Endothelial cell of umbilical vein (primary cell): ENCODE results near the gene TMCC2. TPM values are rescaled to one million over a fixed set of nuclear protein-coding genes. Genes with fewer than 3 reads are reported as not detected.

Experiments used
- BruUV-seq: library from RNA; stranded (reverse); fragments of 400-500 nt; replicated peaks from 2 replicates; lab custom pipeline; 2021; lab: Mats Ljungman, UMichigan
- CTCF ChIA-PET: fragments of 300-600, 350-600 bp; sonication (Branson Sonifier 250); formaldehyde crosslinking; loops from one replicate; lab custom pipeline; 2021; ENCODE audit warnings: antibody characterized with exemption, inconsistent platforms; lab: Charles Lee
- POLR2A ChIA-PET: fragments of 300-600, 350-600 bp; sonication (Branson Sonifier 250); formaldehyde crosslinking; loops from one replicate; lab custom pipeline; 2021; ENCODE audit warnings: antibody characterized with exemption, inconsistent platforms; lab: Charles Lee
- DNase-seq: peaks from one replicate; pipeline ENCODE4 v3.0.0-alpha.2; 2011; ENCODE audit warnings: low read depth, low spot score
- FAIRE-seq: peaks from 2 replicates; lab custom pipeline; 2011; peaks lifted over from hg19 to GRCh38; lab: Jason Lieb, UNC
- H2AFZ ChIP-seq: 2 replicates; pipeline ENCODE4 v1.6.0; 2012; ENCODE audit warnings: low read depth, low read length, control low read depth, inconsistent platforms
- H3K27ac ChIP-seq: 2 replicates; pipeline ENCODE4 v1.5.1; 2011; ENCODE audit warnings: low read depth, mild to moderate bottlenecking, control low read depth, low read length, moderate library complexity; ENCODE audit not compliant: insufficient read depth
- H3K27me3 ChIP-seq, 2 experiments: 2 replicates each; pipeline versions ENCODE4 v1.6.0 to v1.6.1; 2011; ENCODE audit warnings: low read length in 2 of 2, mixed read lengths in 1 of 2; ENCODE audit not compliant: control insufficient read depth in 2 of 2, insufficient read depth in 2 of 2
- H3K36me3 ChIP-seq, 2 experiments: 2 replicates in 1 of 2; 3 replicates in 1 of 2; pipeline ENCODE4 v1.5.1; 2011; ENCODE audit warnings: low read length in 2 of 2, mild to moderate bottlenecking in 1 of 2, moderate library complexity in 1 of 2; ENCODE audit not compliant: control insufficient read depth in 2 of 2, insufficient read depth in 2 of 2; ENCODE audit errors: extremely low read depth in 1 of 2
- H3K4me1 ChIP-seq: 3 replicates; pipeline ENCODE4 v1.5.1; 2011; ENCODE audit warnings: mild to moderate bottlenecking, low read length; ENCODE audit not compliant: control insufficient read depth, insufficient read depth; ENCODE audit errors: extremely low read depth
- H3K4me2 ChIP-seq: 2 replicates; pipeline ENCODE4 v1.6.1; 2011; ENCODE audit warnings: low read length, control low read depth, mixed read lengths; ENCODE audit not compliant: insufficient read depth
- H3K4me3 ChIP-seq, 3 experiments: fragments of 200-600 bp in 1 of 3; sonication (generic), shearing (Covaris generic) in 1 of 3; replicated peaks in 1 of 3; 2 replicates each; pipeline ENCODE4 v1.5.1; 2011 to 2016; ENCODE audit warnings: control low read depth in 3 of 3, low read length in 3 of 3, mild to moderate bottlenecking in 2 of 3, inconsistent platforms in 1 of 3, low read depth in 1 of 3, moderate library complexity in 1 of 3; ENCODE audit not compliant: insufficient read depth in 1 of 3
- H3K79me2 ChIP-seq: 2 replicates; pipeline ENCODE4 v1.6.0; 2012; ENCODE audit warnings: low read length, inconsistent platforms; ENCODE audit not compliant: control insufficient read depth, insufficient read depth
- H3K9ac ChIP-seq: replicated peaks from 2 replicates; pipeline ENCODE3; 2011; ENCODE audit warnings: low read length, control low read depth; ENCODE audit not compliant: insufficient read depth; ENCODE audit errors: extremely low read depth
- H3K9me1 ChIP-seq: replicated peaks from 3 replicates; pipeline ENCODE4 v1.6.0; 2011; ENCODE audit warnings: mild to moderate bottlenecking, low read length; ENCODE audit not compliant: control insufficient read depth, insufficient read depth; ENCODE audit errors: extremely low read depth
- H3K9me3 ChIP-seq: replicated peaks from 2 replicates; pipeline ENCODE4 v1.5.1; 2012; ENCODE audit warnings: low read length, inconsistent platforms; ENCODE audit not compliant: control insufficient read depth, insufficient read depth
- H4K20me1 ChIP-seq: replicated peaks from 2 replicates; pipeline ENCODE3; 2011; ENCODE audit warnings: mild to moderate bottlenecking, low read length; ENCODE audit not compliant: control insufficient read depth, insufficient read depth; ENCODE audit errors: extremely low read depth
- EZH2 ChIP-seq: IDR thresholded peaks from 2 replicates; pipeline ENCODE4 v1.6.1; 2012; ENCODE audit warnings: borderline replicate concordance, low read depth, mild to moderate bottlenecking, moderate library complexity, low read length, inconsistent platforms; ENCODE audit not compliant: severe bottlenecking
- FOS ChIP-seq: IDR thresholded peaks from 2 replicates; pipeline ENCODE4 v1.6.1; 2011; ENCODE audit warnings: mild to moderate bottlenecking, low read length, moderate library complexity, borderline replicate concordance; ENCODE audit not compliant: insufficient read depth
- GATA2 ChIP-seq: IDR thresholded peaks from 2 replicates; pipeline ENCODE4 v1.7.0; 2011; ENCODE audit warnings: low read depth, mild to moderate bottlenecking, moderate library complexity, mixed read lengths, low read length; ENCODE audit not compliant: insufficient read length, insufficient read depth
- JUN ChIP-seq: IDR thresholded peaks from 2 replicates; pipeline ENCODE4 v1.6.1; 2011; ENCODE audit warnings: borderline replicate concordance, low read depth; ENCODE audit not compliant: insufficient read length, insufficient read depth
- POLR2A ChIP-seq: IDR thresholded peaks from 2 replicates; pipeline ENCODE4 v1.6.1; 2012; ENCODE audit warnings: low read depth, mild to moderate bottlenecking, control low read depth, low read length
- POLR2AphosphoS5 ChIP-seq: IDR thresholded peaks from 2 replicates; pipeline ENCODE4 v1.6.1; 2012; ENCODE audit warnings: low read depth, mild to moderate bottlenecking, control low read depth, low read length, moderate library complexity; ENCODE audit not compliant: insufficient read depth
- dilution Hi-C: fragments of 300-500 bp; cut with MboI; formaldehyde crosslinking; loops from one replicate; pipeline ENCODE4 v1.15.0; 2019; ENCODE audit warnings: low sequenced_read_pairs; ENCODE audit not compliant: extremely low pct_ligation_motif_present
- intact Hi-C: fragments of 100-400 bp; cut with micrococcal nuclease; formaldehyde crosslinking; loops from one replicate; pipeline ENCODE4 v1.10.0; 2022
- polyA plus RNA-seq, 4 experiments: library from polyadenylated mRNA; depleted of rRNA in 3 of 4; stranded (reverse) in 3 of 4; unstranded in 1 of 4; fragments of >200 nt; gene quantifications; 2 replicates each; pipeline versions ENCODE4 v1.2.1 to v1.2.3, GENCODE V29; 2011 to 2012; ENCODE audit warnings: missing spikeins in 1 of 4
- total RNA-seq: library from RNA; stranded (reverse); gene quantifications from 2 replicates; pipeline ENCODE4 v1.2.3, GENCODE V29; 2021
- TF ChIP-seq, protein P1 (sequence below), 2 donors: IDR thresholded peaks; 1 replicate in 1 of 2; 2 replicates in 1 of 2; pipeline ENCODE4 v1.5.1; 2011; ENCODE audit warnings: low read length in 2 of 2, mild to moderate bottlenecking in 2 of 2, moderate library complexity in 2 of 2, control low read depth in 1 of 2, inconsistent platforms in 1 of 2, low read depth in 1 of 2; ENCODE audit not compliant: insufficient read depth in 1 of 2; ENCODE audit errors: extremely low read depth in 1 of 2
- TF ChIP-seq, protein P2 (sequence below): IDR thresholded peaks from 2 replicates; pipeline ENCODE4 v1.6.1; 2011; ENCODE audit not compliant: insufficient read depth, insufficient read length

The TMCC2 gene
- total and polyA plus RNA-seq, 2 donors (not counting 3 experiments of a cell fraction or from before 2014, with no cell fraction given): 2.0 to 2.1 TPM

DNA sequence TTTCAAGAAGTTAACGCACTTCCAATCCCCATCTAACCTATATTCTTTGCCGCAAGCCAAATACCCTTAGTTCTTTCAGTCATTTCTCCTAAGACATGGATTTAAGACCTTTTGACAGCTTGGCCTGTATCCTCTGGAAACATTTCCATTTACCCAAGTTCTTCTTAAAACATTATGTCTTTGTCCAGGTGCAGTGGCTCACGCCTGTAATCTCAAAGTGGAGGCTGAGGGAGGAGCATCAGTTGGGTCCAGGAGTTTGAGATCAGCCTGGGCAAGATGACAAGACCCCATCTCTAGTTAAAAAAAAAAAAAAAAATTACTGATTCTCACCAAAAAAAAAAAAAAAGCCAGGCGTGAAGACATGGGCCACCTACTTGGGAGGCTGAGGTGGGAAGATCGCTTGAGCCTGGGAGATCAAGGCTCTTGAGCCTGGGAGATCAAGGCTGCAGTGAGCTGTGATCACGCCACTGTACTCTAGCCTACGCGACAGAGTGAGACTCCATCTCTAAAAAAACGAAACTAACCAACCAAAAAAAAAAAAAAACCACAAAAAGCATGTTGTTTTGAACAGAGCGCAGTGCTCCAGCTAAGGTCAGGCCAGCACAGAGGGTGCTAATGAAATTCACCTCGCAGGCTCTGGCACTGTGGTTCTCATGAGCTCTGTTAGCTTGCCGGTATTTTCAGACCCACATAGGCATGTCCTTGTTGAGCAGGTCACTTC lies 57.8 kb downstream of the TMCC2 start:
- DNase-seq (no peak), FAIRE-seq (peak; percentile 64)
- TF ChIP-seq POLR2A (no peak), JUN (no peak), FOS (no peak), EZH2 (no peak), GATA2 (no peak), POLR2AphosphoS5 (no peak)
- TF ChIP-seq, protein P1, sequence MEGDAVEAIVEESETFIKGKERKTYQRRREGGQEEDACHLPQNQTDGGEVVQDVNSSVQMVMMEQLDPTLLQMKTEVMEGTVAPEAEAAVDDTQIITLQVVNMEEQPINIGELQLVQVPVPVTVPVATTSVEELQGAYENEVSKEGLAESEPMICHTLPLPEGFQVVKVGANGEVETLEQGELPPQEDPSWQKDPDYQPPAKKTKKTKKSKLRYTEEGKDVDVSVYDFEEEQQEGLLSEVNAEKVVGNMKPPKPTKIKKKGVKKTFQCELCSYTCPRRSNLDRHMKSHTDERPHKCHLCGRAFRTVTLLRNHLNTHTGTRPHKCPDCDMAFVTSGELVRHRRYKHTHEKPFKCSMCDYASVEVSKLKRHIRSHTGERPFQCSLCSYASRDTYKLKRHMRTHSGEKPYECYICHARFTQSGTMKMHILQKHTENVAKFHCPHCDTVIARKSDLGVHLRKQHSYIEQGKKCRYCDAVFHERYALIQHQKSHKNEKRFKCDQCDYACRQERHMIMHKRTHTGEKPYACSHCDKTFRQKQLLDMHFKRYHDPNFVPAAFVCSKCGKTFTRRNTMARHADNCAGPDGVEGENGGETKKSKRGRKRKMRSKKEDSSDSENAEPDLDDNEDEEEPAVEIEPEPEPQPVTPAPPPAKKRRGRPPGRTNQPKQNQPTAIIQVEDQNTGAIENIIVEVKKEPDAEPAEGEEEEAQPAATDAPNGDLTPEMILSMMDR (IDR thresholded peaks at IDR 0.05; ENCODE audit: extremely low read depth in 1 of 2, insufficient read depth in 1 of 2, low read depth in 1 of 2, low read length in 2 of 2): no peak
- TF ChIP-seq, protein P2, sequence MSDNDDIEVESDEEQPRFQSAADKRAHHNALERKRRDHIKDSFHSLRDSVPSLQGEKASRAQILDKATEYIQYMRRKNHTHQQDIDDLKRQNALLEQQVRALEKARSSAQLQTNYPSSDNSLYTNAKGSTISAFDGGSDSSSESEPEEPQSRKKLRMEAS: no peak
- BruUV-seq: no TSS peak
- no peaks in the 10 kb centered on the region for H3K9me1 ChIP-seq
- peak overlapping the region; percentile 45 for H3K27ac ChIP-seq
- peaks cover 34% of the 10 kb centered on the region for H3K4me1 ChIP-seq
- dilution Hi-C loops (no loop called here), intact Hi-C loops (no loop called here)
- H3K36me3 ChIP-seq: no peaks in the 10 kb centered on the region
- H3K4me3 ChIP-seq: no peak overlapping the region
- ChIA-PET POLR2A (interaction anchor here (0.6 to 1.6 kb wide), 6 partner anchors 9 to 163 kb away, joined by 3 to 7 read pairs (median 6); partner anchors contain the start of gene NUAK2), CTCF (interaction anchor here (0.9 to 17.5 kb wide), 8 partner anchors 8 to 373 kb away, joined by 3 to 1536 read pairs (median 10); partner anchors contain the start of gene NUAK2)
- no peaks in the 10 kb centered on the region for H3K9me3 ChIP-seq
- H4K20me1 ChIP-seq: no peaks in the 10 kb centered on the region
- H2AFZ ChIP-seq: no peak overlapping the region
- no peaks in the 10 kb centered on the region for H3K79me2 ChIP-seq
- peak overlapping the region; percentile 12 for H3K4me2 ChIP-seq
- H3K9ac ChIP-seq: no peak overlapping the region
- no peaks in the 10 kb centered on the region for H3K27me3 ChIP-seq
